Mammary epithelial cell (primary cell): ENCODE measurements around the gene PDZK1IP1.

Experiments
- EZH2 ChIP-seq: IDR thresholded peaks from 2 replicates; pipeline ENCODE4 v1.6.1; 2012; ENCODE audit warnings: low read length, inconsistent platforms, borderline replicate concordance
- TF ChIP-seq, protein P1 (sequence below), 2 donors: IDR thresholded peaks in 1 of 2; conservative IDR thresholded peaks in 1 of 2; 2 replicates each; pipeline ENCODE4 v1.5.1; 2011 to 2012; ENCODE audit warnings: inconsistent platforms in 2 of 2, low read length in 2 of 2, mild to moderate bottlenecking in 2 of 2, control low read depth in 1 of 2, low read depth in 1 of 2; ENCODE audit not compliant: insufficient read depth in 1 of 2; ENCODE audit errors: extremely low read depth in 1 of 2

DNA sequence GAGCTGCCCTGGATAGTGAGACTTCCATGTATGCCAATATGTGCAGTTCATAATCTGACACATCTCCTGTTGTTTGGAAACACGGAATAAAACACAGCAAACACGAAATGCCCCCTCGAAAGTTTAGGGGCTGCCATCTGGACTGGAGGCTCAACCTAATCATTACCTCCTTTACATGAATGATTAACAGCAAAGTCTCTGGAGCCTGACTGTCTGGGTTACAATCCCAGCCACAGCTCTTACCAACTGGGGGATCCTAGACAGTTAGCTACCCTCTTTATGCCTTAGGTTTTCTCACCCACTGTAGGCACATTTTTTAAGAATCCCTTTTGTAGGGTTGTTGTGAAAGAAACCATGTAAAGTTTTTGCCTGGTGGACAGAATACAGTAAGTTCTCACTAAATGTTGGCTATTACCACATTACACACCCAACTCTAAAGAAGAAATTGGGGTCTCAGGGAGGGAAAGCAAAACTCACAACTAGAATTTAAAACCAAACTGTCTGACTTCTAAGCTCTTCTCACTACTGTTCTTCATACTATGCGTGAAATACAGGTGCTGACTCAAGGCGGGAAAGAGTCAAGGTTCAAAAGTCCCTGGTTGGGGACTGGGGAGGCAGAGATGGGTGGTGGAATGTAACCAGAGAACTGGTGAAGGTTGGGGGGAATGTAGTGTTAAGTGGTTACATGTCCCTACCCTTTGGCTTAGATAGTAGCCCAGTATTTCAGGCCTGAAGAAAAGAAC, 28.4 kb downstream of the PDZK1IP1 start:
- TF ChIP-seq, protein P1, sequence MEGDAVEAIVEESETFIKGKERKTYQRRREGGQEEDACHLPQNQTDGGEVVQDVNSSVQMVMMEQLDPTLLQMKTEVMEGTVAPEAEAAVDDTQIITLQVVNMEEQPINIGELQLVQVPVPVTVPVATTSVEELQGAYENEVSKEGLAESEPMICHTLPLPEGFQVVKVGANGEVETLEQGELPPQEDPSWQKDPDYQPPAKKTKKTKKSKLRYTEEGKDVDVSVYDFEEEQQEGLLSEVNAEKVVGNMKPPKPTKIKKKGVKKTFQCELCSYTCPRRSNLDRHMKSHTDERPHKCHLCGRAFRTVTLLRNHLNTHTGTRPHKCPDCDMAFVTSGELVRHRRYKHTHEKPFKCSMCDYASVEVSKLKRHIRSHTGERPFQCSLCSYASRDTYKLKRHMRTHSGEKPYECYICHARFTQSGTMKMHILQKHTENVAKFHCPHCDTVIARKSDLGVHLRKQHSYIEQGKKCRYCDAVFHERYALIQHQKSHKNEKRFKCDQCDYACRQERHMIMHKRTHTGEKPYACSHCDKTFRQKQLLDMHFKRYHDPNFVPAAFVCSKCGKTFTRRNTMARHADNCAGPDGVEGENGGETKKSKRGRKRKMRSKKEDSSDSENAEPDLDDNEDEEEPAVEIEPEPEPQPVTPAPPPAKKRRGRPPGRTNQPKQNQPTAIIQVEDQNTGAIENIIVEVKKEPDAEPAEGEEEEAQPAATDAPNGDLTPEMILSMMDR (conservative IDR thresholded peaks at IDR 0.05 in 1 of 2, IDR thresholded peaks at IDR 0.05 in 1 of 2; ENCODE audit: extremely low read depth in 1 of 2, insufficient read depth in 1 of 2, low read depth in 1 of 2, low read length in 2 of 2) = no peak
- TF ChIP-seq EZH2 = no peak
